ENCODE data around the gene LRSAM1. TPM values are rescaled to one million over a fixed set of nuclear protein-coding genes. Genes with fewer than 3 reads are reported as not detected.

LRSAM1 gene
- total RNA-seq, 2 experiments from 2014 or later: 19.7 to 20.9 TPM

- H3K27ac Mint-ChIP-seq: no peak overlapping the region
These were observed 39.4 kb downstream of the LRSAM1 start for GRCh38 chr9:127490535-127491230.

GRCh38 chr9:127491516-127491915 lies 40.2 kb downstream of the LRSAM1 start:
- no peaks in the 10 kb centered on the region for H3K27me3 Mint-ChIP-seq
- DNase-seq: no peak
- no peak overlapping the region for H3K4me3 Mint-ChIP-seq
- H3K9me3 Mint-ChIP-seq: no peaks in the 10 kb centered on the region
- POLR2A ChIA-PET: no interaction called here
- H3K27ac Mint-ChIP-seq: no peak overlapping the region
- no peaks in the 10 kb centered on the region for H3K4me1 Mint-ChIP-seq (ENCODE audit: low read depth)
- H3K36me3 Mint-ChIP-seq: peaks cover 13% of the 10 kb centered on the region
- intact Hi-C loops (cut with micrococcal nuclease): no loop called here
- CTCF ChIA-PET: no interaction called here

More at GRCh38 chr9:127490535-127491230, 39.4 kb downstream of the LRSAM1 start:
- H3K9me3 Mint-ChIP-seq: no peaks in the 10 kb centered on the region
- peaks cover 9% of the 10 kb centered on the region for H3K36me3 Mint-ChIP-seq
- no peak overlapping the region for H3K4me3 Mint-ChIP-seq
- intact Hi-C loops (cut with micrococcal nuclease): no loop called here
- no peaks in the 10 kb centered on the region for H3K4me1 Mint-ChIP-seq (ENCODE audit: low read depth)
- no peak for DNase-seq
- ChIA-PET CTCF (interaction anchor here (0.7 kb wide), 1 partner anchor 98 kb away, joined by 3 read pairs; no protein-coding TSS in a partner anchor), POLR2A (no interaction called here)
- no peaks in the 10 kb centered on the region for H3K27me3 Mint-ChIP-seq

- Mint-ChIP-seq H3K27ac (no peak overlapping the region), H3K4me3 (no peak overlapping the region), H3K27me3 (no peaks in the 10 kb centered on the region), H3K4me1 (ENCODE audit: low read depth) (no peaks in the 10 kb centered on the region), H3K9me3 (no peaks in the 10 kb centered on the region), H3K36me3 (peaks cover 12% of the 10 kb centered on the region)
- intact Hi-C loops (cut with micrococcal nuclease): no loop called here
- DNase-seq: no peak
- ChIA-PET POLR2A (no interaction called here), CTCF (interaction anchor here (1.2 kb wide), 1 partner anchor 11 kb away, joined by 5 read pairs; no protein-coding TSS in a partner anchor)
These were observed 41.3 kb downstream of the LRSAM1 start for GRCh38 chr9:127492616-127493015.

GRCh38 chr9:127493592-127494303 lies 42.4 kb downstream of the LRSAM1 start:
- no peak overlapping the region for H3K27ac Mint-ChIP-seq
- intact Hi-C loops (cut with micrococcal nuclease): no loop called here
- H3K36me3 Mint-ChIP-seq: peaks cover 11% of the 10 kb centered on the region
- H3K4me1 Mint-ChIP-seq (ENCODE audit: low read depth): no peaks in the 10 kb centered on the region
- no peaks in the 10 kb centered on the region for H3K9me3 Mint-ChIP-seq
- CTCF ChIA-PET: interaction anchor here (1.2 kb wide), 1 partner anchor 10 kb away, joined by 5 read pairs; no protein-coding TSS in a partner anchor
- POLR2A ChIA-PET: no interaction called here
- H3K4me3 Mint-ChIP-seq: no peak overlapping the region
- no peaks in the 10 kb centered on the region for H3K27me3 Mint-ChIP-seq
- DNase-seq: no peak

- peaks cover 10% of the 10 kb centered on the region for H3K36me3 Mint-ChIP-seq
- ChIA-PET POLR2A (no interaction called here), CTCF (no interaction called here)
- intact Hi-C loops (cut with micrococcal nuclease): no loop called here
- H3K27ac Mint-ChIP-seq: no peak overlapping the region
- H3K9me3 Mint-ChIP-seq: no peaks in the 10 kb centered on the region
- no peaks in the 10 kb centered on the region for H3K27me3 Mint-ChIP-seq
- H3K4me1 Mint-ChIP-seq (ENCODE audit: low read depth): no peaks in the 10 kb centered on the region
- DNase-seq: no peak
- H3K4me3 Mint-ChIP-seq: no peak overlapping the region
These were observed 43.0 kb downstream of the LRSAM1 start for GRCh38 chr9:127494304-127494702.

- intact Hi-C loops (cut with micrococcal nuclease): no loop called here
- H3K27me3 Mint-ChIP-seq: no peaks in the 10 kb centered on the region
- no peak for DNase-seq
- peaks cover 8% of the 10 kb centered on the region for H3K36me3 Mint-ChIP-seq
- H3K4me3 Mint-ChIP-seq: no peak overlapping the region
- no peak overlapping the region for H3K27ac Mint-ChIP-seq
- H3K9me3 Mint-ChIP-seq: no peaks in the 10 kb centered on the region
- no peaks in the 10 kb centered on the region for H3K4me1 Mint-ChIP-seq (ENCODE audit: low read depth)
- CTCF ChIA-PET: no interaction called here
- POLR2A ChIA-PET: no interaction called here
These were observed 44.7 kb downstream of the LRSAM1 start for GRCh38 chr9:127495884-127496555.

GRCh38 chr9:127496974-127497373 lies 45.7 kb downstream of the LRSAM1 start:
- no peaks in the 10 kb centered on the region for H3K9me3 Mint-ChIP-seq
- H3K27ac Mint-ChIP-seq: no peak overlapping the region
- intact Hi-C loops (cut with micrococcal nuclease): no loop called here
- H3K4me1 Mint-ChIP-seq (ENCODE audit: low read depth): no peaks in the 10 kb centered on the region
- CTCF ChIA-PET: no interaction called here
- no peaks in the 10 kb centered on the region for H3K27me3 Mint-ChIP-seq
- no peak overlapping the region for H3K4me3 Mint-ChIP-seq
- peaks cover 8% of the 10 kb centered on the region for H3K36me3 Mint-ChIP-seq
- POLR2A ChIA-PET: no interaction called here
- no peak for DNase-seq

GRCh38 chr9:127497656-127498290 lies 46.5 kb downstream of the LRSAM1 start:
- Mint-ChIP-seq H3K27me3 (no peaks in the 10 kb centered on the region), H3K4me1 (ENCODE audit: low read depth) (no peaks in the 10 kb centered on the region), H3K9me3 (no peaks in the 10 kb centered on the region), H3K4me3 (no peak overlapping the region), H3K27ac (no peak overlapping the region), H3K36me3 (peaks cover 8% of the 10 kb centered on the region)
- ChIA-PET POLR2A (no interaction called here), CTCF (interaction anchor here (1.2 kb wide), 1 partner anchor 17 kb away, joined by 3 read pairs; no protein-coding TSS in a partner anchor)
- DNase-seq: no peak
- intact Hi-C loops (cut with micrococcal nuclease): no loop called here

- no peak for DNase-seq
- Mint-ChIP-seq H3K4me3 (no peak overlapping the region), H3K36me3 (peaks cover 7% of the 10 kb centered on the region), H3K9me3 (no peaks in the 10 kb centered on the region), H3K4me1 (ENCODE audit: low read depth) (no peaks in the 10 kb centered on the region), H3K27me3 (no peaks in the 10 kb centered on the region), H3K27ac (no peak overlapping the region)
- POLR2A ChIA-PET: no interaction called here
- CTCF ChIA-PET: interaction anchor here (1.2 kb wide), 1 partner anchor 16 kb away, joined by 3 read pairs; no protein-coding TSS in a partner anchor
- intact Hi-C loops (cut with micrococcal nuclease): no loop called here
These were observed 47.0 kb downstream of the LRSAM1 start for GRCh38 chr9:127498298-127498697.

GRCh38 chr9:127500399-127500798 lies 49.1 kb downstream of the LRSAM1 start:
- H3K9me3 Mint-ChIP-seq: no peaks in the 10 kb centered on the region
- peaks cover 7% of the 10 kb centered on the region for H3K36me3 Mint-ChIP-seq
- POLR2A ChIA-PET: no interaction called here
- no peak for DNase-seq
- CTCF ChIA-PET: interaction anchor here (0.7 to 1.4 kb wide), 2 partner anchors 88 to 337 kb away, joined by 3 read pairs; no protein-coding TSS in a partner anchor
- H3K27me3 Mint-ChIP-seq: no peaks in the 10 kb centered on the region
- no peak overlapping the region for H3K4me3 Mint-ChIP-seq
- no peak overlapping the region for H3K27ac Mint-ChIP-seq
- no peaks in the 10 kb centered on the region for H3K4me1 Mint-ChIP-seq (ENCODE audit: low read depth)
- intact Hi-C loops (cut with micrococcal nuclease): loop anchor here (10.0 kb wide), 1 partner anchor 424 kb away; no protein-coding TSS in a partner anchor

- Mint-ChIP-seq H3K9me3 (no peaks in the 10 kb centered on the region), H3K27me3 (no peaks in the 10 kb centered on the region), H3K4me3 (no peak overlapping the region), H3K36me3 (peaks cover 5% of the 10 kb centered on the region), H3K4me1 (ENCODE audit: low read depth) (no peaks in the 10 kb centered on the region), H3K27ac (no peak overlapping the region)
- POLR2A ChIA-PET: no interaction called here
- DNase-seq: no peak
- CTCF ChIA-PET: interaction anchor here (0.6 to 1.4 kb wide), 3 partner anchors 69 to 234 kb away, joined by 3 read pairs; partner anchors contain the start of gene TOR2A
- intact Hi-C loops (cut with micrococcal nuclease): loop anchor here (10.0 kb wide), 1 partner anchor 424 kb away; no protein-coding TSS in a partner anchor
These were observed 49.6 kb downstream of the LRSAM1 start for GRCh38 chr9:127500862-127501261.

- no peaks in the 10 kb centered on the region for H3K9me3 Mint-ChIP-seq
- no peaks in the 10 kb centered on the region for H3K36me3 Mint-ChIP-seq
- H3K27ac Mint-ChIP-seq: no peak overlapping the region
- no peaks in the 10 kb centered on the region for H3K27me3 Mint-ChIP-seq
- DNase-seq: no peak
- H3K4me3 Mint-ChIP-seq: no peak overlapping the region
- ChIA-PET POLR2A (no interaction called here), CTCF (no interaction called here)
- no peaks in the 10 kb centered on the region for H3K4me1 Mint-ChIP-seq (ENCODE audit: low read depth)
- intact Hi-C loops (cut with micrococcal nuclease): loop anchor here (10.0 kb wide), 1 partner anchor 423 kb away; no protein-coding TSS in a partner anchor
These were observed 50.6 kb downstream of the LRSAM1 start for GRCh38 chr9:127501821-127502343.
